ENCODE data around the gene CRACR2A.

DNA sequence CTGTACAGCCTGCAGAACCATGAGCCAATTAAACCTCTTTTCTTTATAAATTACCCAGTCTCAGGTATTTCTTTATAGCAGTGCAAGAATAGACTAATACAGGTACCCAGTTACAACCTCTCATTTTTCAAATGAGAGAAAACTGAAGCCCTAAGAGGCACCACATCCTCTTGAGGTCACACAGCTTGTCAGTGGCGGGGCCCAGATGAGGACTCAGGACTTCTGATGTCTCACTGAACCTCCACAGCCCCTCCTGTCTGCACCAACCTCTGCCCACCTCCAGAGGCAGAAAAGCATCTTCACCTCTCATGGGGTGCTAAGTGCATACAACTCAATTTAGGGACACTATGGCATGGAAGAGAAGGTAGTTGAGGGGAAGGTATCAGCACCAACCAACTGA is 120.7 kb downstream of the CRACR2A start:
- TF ChIP-seq EZH2phosphoT487 (IDR thresholded peaks at IDR 0.05; ENCODE audit: borderline replicate concordance, low read depth, low read length) = no peak
- TF ChIP-seq CTCF (conservative IDR thresholded peaks at IDR 0.05; ENCODE audit: low read length) = no peak
